GM23338 (cell line): ENCODE measurements around the gene TEKT2.

Source experiments
- CREB1 ChIP-seq: fragments of 250-450 bp; sonication (Bioruptor Pico); IDR thresholded peaks from 2 replicates; pipeline ENCODE4 v1.5.0; 2020; ENCODE audit warnings: low read depth, mild to moderate bottlenecking, moderate library complexity
- EZH2 ChIP-seq: fragments of 200-600 bp; sonication (generic); IDR thresholded peaks from one replicate; pipeline ENCODE4 v1.8.0; 2017; ENCODE audit warnings: antibody characterized with exemption, mild to moderate bottlenecking, low read depth; ENCODE audit not compliant: unreplicated experiment
- EZH2phosphoT487 ChIP-seq: fragments of 200-600 bp; sonication (generic); IDR thresholded peaks from one replicate; pipeline ENCODE4 v1.8.1; 2018; ENCODE audit warnings: antibody characterized with exemption; ENCODE audit not compliant: unreplicated experiment
- JUNB ChIP-seq: IDR thresholded peaks from one replicate; pipeline ENCODE4 v1.6.1; 2016; ENCODE audit warnings: antibody characterized with exemption; ENCODE audit not compliant: unreplicated experiment
- NANOG ChIP-seq: IDR thresholded peaks from 2 replicates; pipeline ENCODE4 v1.6.1; 2016; ENCODE audit warnings: antibody characterized with exemption, borderline replicate concordance
- POLR2AphosphoS5 ChIP-seq: IDR thresholded peaks from 2 replicates; pipeline ENCODE4 v1.6.1; 2016; ENCODE audit warnings: antibody characterized with exemption, low read depth
- REST ChIP-seq: IDR thresholded peaks from one replicate; pipeline ENCODE4 v1.6.1; 2018; ENCODE audit warnings: antibody characterized with exemption; ENCODE audit not compliant: unreplicated experiment
- ZNF114 ChIP-seq: fragments of 250-450 bp; sonication (Bioruptor Pico); IDR thresholded peaks from 2 replicates; pipeline ENCODE4 v1.5.0; 2020; ENCODE audit warnings: mild to moderate bottlenecking, moderate library complexity
- TF ChIP-seq, protein P1 (sequence below), 2 experiments: fragments of 200-600 bp in 1 of 2; sonication (generic) in 1 of 2; conservative IDR thresholded peaks; 2 replicates each; pipeline versions ENCODE4 v1.5.1 to v1.6.1; 2016 to 2017; ENCODE audit warnings: antibody characterized with exemption in 2 of 2, low read depth in 2 of 2, mild to moderate bottlenecking in 2 of 2, moderate library complexity in 1 of 2
- TF ChIP-seq, protein P2 (sequence below): fragments of 250-450 bp; sonication (Bioruptor Pico); IDR thresholded peaks from 2 replicates; pipeline ENCODE4 v1.5.0; 2020; ENCODE audit warnings: mild to moderate bottlenecking, moderate library complexity

DNA sequence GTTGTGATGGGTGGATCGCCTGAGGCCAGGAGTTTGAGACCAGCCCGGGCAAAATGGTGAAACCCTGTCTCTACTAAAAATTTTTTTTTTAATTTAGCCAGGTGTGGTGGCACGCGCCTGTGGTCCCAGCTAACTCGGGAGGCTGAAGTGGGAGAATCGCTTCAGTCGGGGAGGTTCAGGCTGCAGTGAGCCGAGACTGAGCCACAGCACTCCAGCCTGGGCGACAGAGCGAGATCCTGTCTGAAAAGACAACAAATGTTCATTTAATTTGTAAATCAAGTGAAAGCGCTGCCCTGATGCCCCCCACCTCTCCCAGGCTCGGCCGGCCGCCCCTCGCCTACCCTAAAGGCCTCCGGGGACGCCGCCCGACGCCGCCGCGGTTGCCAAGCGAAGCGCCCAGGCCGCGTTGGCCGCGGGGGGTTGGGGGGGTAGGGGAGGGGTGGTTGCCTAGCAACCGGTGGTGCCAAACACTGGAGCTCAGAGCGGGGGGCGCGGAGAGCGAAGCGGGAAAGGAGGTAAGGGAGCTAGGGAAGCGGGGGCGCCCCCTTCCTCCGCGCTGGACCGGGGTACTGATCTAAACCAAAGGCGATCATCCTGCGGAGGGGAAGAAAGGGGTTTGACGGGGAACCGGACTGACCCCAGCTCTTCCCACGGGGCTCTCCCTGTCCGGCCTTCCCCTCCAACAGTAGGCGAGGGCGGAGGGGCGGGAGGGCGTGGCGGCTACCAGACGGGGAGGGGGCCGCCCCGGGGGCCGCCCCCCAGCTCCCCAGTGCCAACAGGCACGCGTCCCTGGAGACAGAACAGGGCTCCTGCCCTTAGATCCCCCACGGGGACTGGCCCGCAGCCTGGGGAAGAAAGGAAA, at the start of gene TEKT2:
- TF ChIP-seq, protein P1, sequence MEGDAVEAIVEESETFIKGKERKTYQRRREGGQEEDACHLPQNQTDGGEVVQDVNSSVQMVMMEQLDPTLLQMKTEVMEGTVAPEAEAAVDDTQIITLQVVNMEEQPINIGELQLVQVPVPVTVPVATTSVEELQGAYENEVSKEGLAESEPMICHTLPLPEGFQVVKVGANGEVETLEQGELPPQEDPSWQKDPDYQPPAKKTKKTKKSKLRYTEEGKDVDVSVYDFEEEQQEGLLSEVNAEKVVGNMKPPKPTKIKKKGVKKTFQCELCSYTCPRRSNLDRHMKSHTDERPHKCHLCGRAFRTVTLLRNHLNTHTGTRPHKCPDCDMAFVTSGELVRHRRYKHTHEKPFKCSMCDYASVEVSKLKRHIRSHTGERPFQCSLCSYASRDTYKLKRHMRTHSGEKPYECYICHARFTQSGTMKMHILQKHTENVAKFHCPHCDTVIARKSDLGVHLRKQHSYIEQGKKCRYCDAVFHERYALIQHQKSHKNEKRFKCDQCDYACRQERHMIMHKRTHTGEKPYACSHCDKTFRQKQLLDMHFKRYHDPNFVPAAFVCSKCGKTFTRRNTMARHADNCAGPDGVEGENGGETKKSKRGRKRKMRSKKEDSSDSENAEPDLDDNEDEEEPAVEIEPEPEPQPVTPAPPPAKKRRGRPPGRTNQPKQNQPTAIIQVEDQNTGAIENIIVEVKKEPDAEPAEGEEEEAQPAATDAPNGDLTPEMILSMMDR (conservative IDR thresholded peaks at IDR 0.05; ENCODE audit: low read depth in 2 of 2): peak in 1 of 2 experiments; percentile 17; a peak in 2 of 4 replicates
- TF ChIP-seq EZH2 (no peak), JUNB (no peak), POLR2AphosphoS5 (no peak), CREB1 (CRISPR knock-in tag) (no peak), EZH2phosphoT487 (no peak), REST (no peak), ZNF114 (CRISPR knock-in tag) (no peak), NANOG (no peak)
- TF ChIP-seq, protein P2, sequence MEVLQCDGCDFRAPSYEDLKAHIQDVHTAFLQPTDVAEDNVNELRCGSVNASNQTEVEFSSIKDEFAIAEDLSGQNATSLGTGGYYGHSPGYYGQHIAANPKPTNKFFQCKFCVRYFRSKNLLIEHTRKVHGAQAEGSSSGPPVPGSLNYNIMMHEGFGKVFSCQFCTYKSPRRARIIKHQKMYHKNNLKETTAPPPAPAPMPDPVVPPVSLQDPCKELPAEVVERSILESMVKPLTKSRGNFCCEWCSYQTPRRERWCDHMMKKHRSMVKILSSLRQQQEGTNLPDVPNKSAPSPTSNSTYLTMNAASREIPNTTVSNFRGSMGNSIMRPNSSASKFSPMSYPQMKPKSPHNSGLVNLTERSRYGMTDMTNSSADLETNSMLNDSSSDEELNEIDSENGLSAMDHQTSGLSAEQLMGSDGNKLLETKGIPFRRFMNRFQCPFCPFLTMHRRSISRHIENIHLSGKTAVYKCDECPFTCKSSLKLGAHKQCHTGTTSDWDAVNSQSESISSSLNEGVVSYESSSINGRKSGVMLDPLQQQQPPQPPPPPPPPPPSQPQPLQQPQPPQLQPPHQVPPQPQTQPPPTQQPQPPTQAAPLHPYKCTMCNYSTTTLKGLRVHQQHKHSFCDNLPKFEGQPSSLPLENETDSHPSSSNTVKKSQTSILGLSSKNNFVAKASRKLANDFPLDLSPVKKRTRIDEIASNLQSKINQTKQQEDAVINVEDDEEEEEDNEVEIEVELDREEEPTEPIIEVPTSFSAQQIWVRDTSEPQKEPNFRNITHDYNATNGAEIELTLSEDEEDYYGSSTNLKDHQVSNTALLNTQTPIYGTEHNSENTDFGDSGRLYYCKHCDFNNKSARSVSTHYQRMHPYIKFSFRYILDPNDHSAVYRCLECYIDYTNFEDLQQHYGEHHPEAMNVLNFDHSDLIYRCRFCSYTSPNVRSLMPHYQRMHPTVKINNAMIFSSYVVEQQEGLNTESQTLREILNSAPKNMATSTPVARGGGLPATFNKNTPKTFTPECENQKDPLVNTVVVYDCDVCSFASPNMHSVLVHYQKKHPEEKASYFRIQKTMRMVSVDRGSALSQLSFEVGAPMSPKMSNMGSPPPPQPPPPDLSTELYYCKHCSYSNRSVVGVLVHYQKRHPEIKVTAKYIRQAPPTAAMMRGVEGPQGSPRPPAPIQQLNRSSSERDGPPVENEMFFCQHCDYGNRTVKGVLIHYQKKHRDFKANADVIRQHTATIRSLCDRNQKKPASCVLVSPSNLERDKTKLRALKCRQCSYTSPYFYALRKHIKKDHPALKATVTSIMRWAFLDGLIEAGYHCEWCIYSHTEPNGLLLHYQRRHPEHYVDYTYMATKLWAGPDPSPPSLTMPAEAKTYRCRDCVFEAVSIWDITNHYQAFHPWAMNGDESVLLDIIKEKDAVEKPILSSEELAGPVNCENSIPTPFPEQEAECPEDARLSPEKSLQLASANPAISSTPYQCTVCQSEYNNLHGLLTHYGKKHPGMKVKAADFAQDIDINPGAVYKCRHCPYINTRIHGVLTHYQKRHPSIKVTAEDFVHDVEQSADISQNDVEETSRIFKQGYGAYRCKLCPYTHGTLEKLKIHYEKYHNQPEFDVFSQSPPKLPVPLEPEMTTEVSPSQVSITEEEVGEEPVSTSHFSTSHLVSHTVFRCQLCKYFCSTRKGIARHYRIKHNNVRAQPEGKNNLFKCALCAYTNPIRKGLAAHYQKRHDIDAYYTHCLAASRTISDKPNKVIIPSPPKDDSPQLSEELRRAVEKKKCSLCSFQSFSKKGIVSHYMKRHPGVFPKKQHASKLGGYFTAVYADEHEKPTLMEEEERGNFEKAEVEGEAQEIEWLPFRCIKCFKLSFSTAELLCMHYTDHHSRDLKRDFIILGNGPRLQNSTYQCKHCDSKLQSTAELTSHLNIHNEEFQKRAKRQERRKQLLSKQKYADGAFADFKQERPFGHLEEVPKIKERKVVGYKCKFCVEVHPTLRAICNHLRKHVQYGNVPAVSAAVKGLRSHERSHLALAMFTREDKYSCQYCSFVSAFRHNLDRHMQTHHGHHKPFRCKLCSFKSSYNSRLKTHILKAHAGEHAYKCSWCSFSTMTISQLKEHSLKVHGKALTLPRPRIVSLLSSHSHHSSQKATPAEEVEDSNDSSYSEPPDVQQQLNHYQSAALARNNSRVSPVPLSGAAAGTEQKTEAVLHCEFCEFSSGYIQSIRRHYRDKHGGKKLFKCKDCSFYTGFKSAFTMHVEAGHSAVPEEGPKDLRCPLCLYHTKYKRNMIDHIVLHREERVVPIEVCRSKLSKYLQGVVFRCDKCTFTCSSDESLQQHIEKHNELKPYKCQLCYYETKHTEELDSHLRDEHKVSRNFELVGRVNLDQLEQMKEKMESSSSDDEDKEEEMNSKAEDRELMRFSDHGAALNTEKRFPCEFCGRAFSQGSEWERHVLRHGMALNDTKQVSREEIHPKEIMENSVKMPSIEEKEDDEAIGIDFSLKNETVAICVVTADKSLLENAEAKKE: no peak
